DOHH2 (cell line): ENCODE results near the gene MRM2.

ENCODE experiments used
- H3F3A ChIP-seq: fragments of 200-600 bp; sonication (generic), shearing (Covaris generic); 2 replicates; pipeline ENCODE4 v1.6.0; 2016; ENCODE audit warnings: antibody characterized with exemption, mild to moderate bottlenecking; ENCODE audit not compliant: control insufficient read depth, insufficient read depth
- H3K27ac ChIP-seq: fragments of 200-600 bp; sonication (generic); 2 replicates; pipeline ENCODE4 v1.5.1; 2014; ENCODE audit warnings: low read depth, mild to moderate bottlenecking, low read length, moderate library complexity
- H3K27me3 ChIP-seq: fragments of 200-600 bp; sonication (generic); 2 replicates; pipeline ENCODE4 v1.6.1; 2014; ENCODE audit warnings: mild to moderate bottlenecking, low read length, mixed read lengths; ENCODE audit not compliant: control insufficient read depth
- H3K36me3 ChIP-seq: fragments of 200-600 bp; sonication (generic); 2 replicates; pipeline ENCODE4 v1.6.1; 2014; ENCODE audit warnings: mild to moderate bottlenecking, low read length, moderate library complexity, mixed read lengths; ENCODE audit not compliant: control insufficient read depth
- H3K4me1 ChIP-seq: fragments of 200-600 bp; sonication (generic); 2 replicates; pipeline ENCODE4 v1.6.1; 2014; ENCODE audit warnings: mild to moderate bottlenecking, low read length, mixed read lengths; ENCODE audit not compliant: control insufficient read depth
- H3K4me2 ChIP-seq: fragments of 200-600 bp; sonication (generic); 2 replicates; pipeline ENCODE4 v1.6.0; 2014; ENCODE audit warnings: mild to moderate bottlenecking, low read length, moderate library complexity
- H3K4me3 ChIP-seq: fragments of 200-600 bp; sonication (generic); 2 replicates; pipeline ENCODE4 v1.5.1; 2014; ENCODE audit warnings: mild to moderate bottlenecking, low read length, mixed read lengths
- H3K79me2 ChIP-seq: fragments of 200-600 bp; sonication (generic); 2 replicates; pipeline ENCODE4 v1.6.1; 2014; ENCODE audit warnings: mild to moderate bottlenecking, low read length, mixed read lengths; ENCODE audit not compliant: control insufficient read depth
- H3K9me2 ChIP-seq: fragments of 200-600 bp; sonication (generic); replicated peaks from 2 replicates; pipeline ENCODE4 v1.6.1; 2014; ENCODE audit warnings: mild to moderate bottlenecking, low read length, mixed read lengths; ENCODE audit not compliant: control insufficient read depth
- H3K9me3 ChIP-seq: fragments of 200-600 bp; sonication (generic); 2 replicates; pipeline ENCODE4 v1.6.1; 2014; ENCODE audit warnings: antibody characterized with exemption, low read length, mixed read lengths; ENCODE audit not compliant: control insufficient read depth, insufficient read depth
- H4K20me1 ChIP-seq: fragments of 200-600 bp; sonication (generic); 2 replicates; pipeline ENCODE4 v1.6.0; 2014; ENCODE audit warnings: low read depth, mild to moderate bottlenecking, antibody characterized with exemption, low read length, moderate library complexity; ENCODE audit not compliant: control insufficient read depth, insufficient read depth
- CTCF ChIP-seq: fragments of 200-600 bp; sonication (generic); IDR thresholded peaks from one replicate; pipeline ENCODE4 v1.5.1; 2014; ENCODE audit warnings: antibody characterized with exemption, mild to moderate bottlenecking, low read depth, low read length; ENCODE audit not compliant: poor library complexity, severe bottlenecking
- EZH2phosphoT487 ChIP-seq: fragments of 200-600 bp; sonication (generic); IDR thresholded peaks from 2 replicates; pipeline ENCODE4 v1.6.1; 2017; ENCODE audit warnings: borderline replicate concordance, mild to moderate bottlenecking, antibody characterized with exemption, low read length, moderate library complexity, mixed read lengths

Gene MRM2

GRCh38 chr7:2241580-2242540 is at the start of gene MRM2, which contains the start of gene NUDT1:
Gene MRM2, minus strand, starts transcription at chr7:2242205. Its CDS starts 36 bp downstream, at chr7:2242169.
Gene NUDT1, plus strand, starts transcription at chr7:2242226. Its CDS starts 2,349 bp downstream, at chr7:2244575.
- Histone ChIP-seq H3K79me2 (peaks cover 65% of the 10 kb centered on the region), H3K36me3 (peaks cover 58% of the 10 kb centered on the region), H4K20me1 (no peaks in the 10 kb centered on the region), H3K27ac (peak within 1 kb of the TSS; percentile 58), H3K9me3 (no peaks in the 10 kb centered on the region), H3K4me1 (peaks cover 77% of the 10 kb centered on the region), H3K9me2 (no peaks in the 10 kb centered on the region), H3K27me3 (no peaks in the 10 kb centered on the region), H3K4me3 (peak within 1 kb of the TSS; percentile 85), H3K4me2 (peak within 1 kb of the TSS; percentile 90), H3F3A (peaks cover 33% of the 10 kb centered on the region)
- peak; percentile 30 for TF ChIP-seq CTCF
- no peak for TF ChIP-seq EZH2phosphoT487

- peaks cover 4% of the 10 kb centered on the region for H3K36me3 ChIP-seq
- H3K27me3 ChIP-seq, result no peaks in the 10 kb centered on the region
- no peak overlapping the region for H3K27ac ChIP-seq
- H3K79me2 ChIP-seq, result peaks cover 57% of the 10 kb centered on the region
- no peaks in the 10 kb centered on the region for H3K9me2 ChIP-seq
- H3F3A ChIP-seq, result no peaks in the 10 kb centered on the region; the same call in 1 of the 2 replicates
- no peak overlapping the region for H3K4me2 ChIP-seq
- no peak overlapping the region for H3K4me3 ChIP-seq
- TF ChIP-seq EZH2phosphoT487 (no peak), CTCF (no peak)
- H3K9me3 ChIP-seq, result no peaks in the 10 kb centered on the region
- H3K4me1 ChIP-seq, result peaks cover 24% of the 10 kb centered on the region
- H4K20me1 ChIP-seq, result peaks cover 10% of the 10 kb centered on the region
Observed at GRCh38 chr7:2290877-2291276, 48.9 kb upstream of the MRM2 start.

- Histone ChIP-seq H3K4me2 (no peak overlapping the region), H3K4me1 (peaks cover 20% of the 10 kb centered on the region), H3K27me3 (no peaks in the 10 kb centered on the region), H3F3A (no peaks in the 10 kb centered on the region; the same call in 1 of the 2 replicates), H4K20me1 (peaks cover 14% of the 10 kb centered on the region), H3K27ac (no peak overlapping the region), H3K9me2 (no peaks in the 10 kb centered on the region), H3K9me3 (no peaks in the 10 kb centered on the region), H3K36me3 (peaks cover 4% of the 10 kb centered on the region), H3K79me2 (peaks cover 49% of the 10 kb centered on the region), H3K4me3 (no peak overlapping the region)
- TF ChIP-seq EZH2phosphoT487 (no peak), CTCF (no peak)
Observed at GRCh38 chr7:2289621-2290020, 47.6 kb upstream of the MRM2 start.
